ENCODE measurements around the gene GPR137B. TPM values are rescaled to one million over a fixed set of nuclear protein-coding genes. Genes with fewer than 3 reads are reported as not detected.
A peak's percentile ranks its signal among the peaks of the same experiment; 100 is the strongest.

GPR137B gene
- total RNA-seq, 1 donor from 2014 or later = 6.3 TPM

GRCh38 chr1:236103646-236104218, 38.6 kb upstream of the GPR137B start:
- peak; percentile 38 for DNase-seq (ENCODE audit: low read depth)
- TF ChIP-seq CTCF (IDR thresholded peaks at IDR 0.05; ENCODE audit: insufficient read depth, low read length, severe bottlenecking) = peak; percentile 61
- Histone ChIP-seq H3K27me3 (ENCODE audit: control insufficient read depth, insufficient read depth, low read length) (no peaks in the 10 kb centered on the region), H3K36me3 (ENCODE audit: control insufficient read depth, insufficient read depth, low read length) (no peaks in the 10 kb centered on the region), H3K4me3 (ENCODE audit: low read depth, low read length) (no peak overlapping the region)
- no peak for FAIRE-seq

GRCh38 chr1:236107121-236107907, 35.0 kb upstream of the GPR137B start:
- no peaks in the 10 kb centered on the region for H3K36me3 ChIP-seq (ENCODE audit: control insufficient read depth, insufficient read depth, low read length)
- H3K4me3 ChIP-seq (ENCODE audit: low read depth, low read length) = no peak overlapping the region
- no peak for FAIRE-seq
- no peak for TF ChIP-seq CTCF (IDR thresholded peaks at IDR 0.05; ENCODE audit: insufficient read depth, low read length, severe bottlenecking)
- H3K27me3 ChIP-seq (ENCODE audit: control insufficient read depth, insufficient read depth, low read length) = no peaks in the 10 kb centered on the region
- DNase-seq (ENCODE audit: low read depth) = peak; percentile 18

GRCh38 chr1:236108027-236108648, 34.2 kb upstream of the GPR137B start:
- no peaks in the 10 kb centered on the region for H3K36me3 ChIP-seq (ENCODE audit: control insufficient read depth, insufficient read depth, low read length)
- TF ChIP-seq CTCF (IDR thresholded peaks at IDR 0.05; ENCODE audit: insufficient read depth, low read length, severe bottlenecking) = no peak
- no peak overlapping the region for H3K4me3 ChIP-seq (ENCODE audit: low read depth, low read length)
- FAIRE-seq (no peak), DNase-seq (ENCODE audit: low read depth) (peak; percentile 5)
- no peaks in the 10 kb centered on the region for H3K27me3 ChIP-seq (ENCODE audit: control insufficient read depth, insufficient read depth, low read length)

GRCh38 chr1:236110137-236110536, 32.2 kb upstream of the GPR137B start:
- DNase-seq (ENCODE audit: low read depth) = no peak
- Histone ChIP-seq H3K4me3 (ENCODE audit: low read depth, low read length) (no peak overlapping the region), H3K36me3 (ENCODE audit: control insufficient read depth, insufficient read depth, low read length) (no peaks in the 10 kb centered on the region), H3K27me3 (ENCODE audit: control insufficient read depth, insufficient read depth, low read length) (no peaks in the 10 kb centered on the region)
- TF ChIP-seq CTCF (IDR thresholded peaks at IDR 0.05; ENCODE audit: insufficient read depth, low read length, severe bottlenecking) = no peak
- FAIRE-seq = no peak

GRCh38 chr1:236111527-236112331, 30.6 kb upstream of the GPR137B start:
- DNase-seq (ENCODE audit: low read depth) (no peak), FAIRE-seq (no peak)
- no peak for TF ChIP-seq CTCF (IDR thresholded peaks at IDR 0.05; ENCODE audit: insufficient read depth, low read length, severe bottlenecking)
- H3K27me3 ChIP-seq (ENCODE audit: control insufficient read depth, insufficient read depth, low read length) = no peaks in the 10 kb centered on the region
- no peaks in the 10 kb centered on the region for H3K36me3 ChIP-seq (ENCODE audit: control insufficient read depth, insufficient read depth, low read length)
- no peak overlapping the region for H3K4me3 ChIP-seq (ENCODE audit: low read depth, low read length)
